H1 (cell line): ENCODE data around the gene MOB2. TPM values are rescaled to one million over a fixed set of nuclear protein-coding genes. Genes with fewer than 3 reads are reported as not detected.

Experiments
- CHD7 ChIP-seq: fragments of 300-600 bp; sonication (generic); IDR thresholded peaks from 2 replicates; pipeline ENCODE4 v1.7.1; 2012; ENCODE audit warnings: low read length, moderate library complexity, mild to moderate bottlenecking, inconsistent platforms; ENCODE audit not compliant: insufficient replicate concordance
- EGR1 ChIP-seq: IDR thresholded peaks from 2 replicates; pipeline ENCODE4 v1.6.1; 2011; ENCODE audit warnings: low read depth, low read length, borderline replicate concordance
- polyA plus RNA-seq, 7 experiments: library from polyadenylated mRNA; depleted of rRNA in 3 of 7; stranded (reverse) in 5 of 7; unstranded in 2 of 7; fragments of >200 nt in 5 of 7; fragments of 200-250 nt in 2 of 7; gene quantifications; 1 replicate in 5 of 7; 2 replicates in 1 of 7; 4 replicates in 1 of 7; pipeline versions ENCODE4 v1.2.1 to v1.2.3, GENCODE V29; 2011 to 2013; ENCODE audit warnings: missing spikeins in 2 of 7, mixed read lengths in 2 of 7
- total RNA-seq: library from RNA; stranded (reverse); fragmentation: NEBNext Ultra II Directional; extraction: Animal tissue kit (Norgen Biotek cat#: 25700); gene quantifications from 2 replicates; pipeline ENCODE4 v1.2.1, GENCODE V29; 2021

Gene MOB2
- total and polyA plus RNA-seq, 2 of the 8 experiments (the other 6 are each of a cell fraction or from before 2014, with no cell fraction given) = 18.6 to 28.2 TPM

- TF ChIP-seq CHD7 (no peak), EGR1 (no peak)
Observed at GRCh38 chr11:1462698-1462975, 23.9 kb downstream of the MOB2 start (continued).
